Ectodermal cell (in vitro differentiated cells): ENCODE measurements around the gene GRIN2C.

Experiments used
- H3K27ac ChIP-seq: 2 replicates; pipeline ENCODE4 v1.7.0; 2013; ENCODE audit warnings: mild to moderate bottlenecking, low read depth, low read length; ENCODE audit not compliant: insufficient read depth, poor library complexity, severe bottlenecking
- H3K27me3 ChIP-seq: 2 replicates; pipeline ENCODE4 v1.7.0; 2013; ENCODE audit warnings: mild to moderate bottlenecking, low read length; ENCODE audit not compliant: insufficient read depth, control insufficient read depth, poor library complexity, severe bottlenecking
- H3K36me3 ChIP-seq: one replicate; pipeline ENCODE4 v1.7.0; 2013; ENCODE audit warnings: low read length; ENCODE audit not compliant: control insufficient read depth, insufficient read depth
- H3K4me1 ChIP-seq: one replicate; pipeline ENCODE4 v1.7.0; 2013; ENCODE audit warnings: low read length; ENCODE audit not compliant: control insufficient read depth, insufficient read depth
- H3K4me3 ChIP-seq: 2 replicates; pipeline ENCODE4 v1.7.0; 2013; ENCODE audit warnings: low read depth, low read length, control low read depth; ENCODE audit not compliant: insufficient read depth
- H3K9me3 ChIP-seq: 2 replicates; pipeline ENCODE4 v1.7.0; 2013; ENCODE audit warnings: mild to moderate bottlenecking, low read length, moderate library complexity; ENCODE audit not compliant: control insufficient read depth
- WGBS, 2 experiments: methylation state at CpG; one replicate each; pipeline ENCODE4 v1.1.7; 2013; ENCODE audit warnings: missing lambda C conversion rate in 2 of 2; 5-methylcytosine and 5-hydroxymethylcytosine counted together

GRIN2C gene

DNA sequence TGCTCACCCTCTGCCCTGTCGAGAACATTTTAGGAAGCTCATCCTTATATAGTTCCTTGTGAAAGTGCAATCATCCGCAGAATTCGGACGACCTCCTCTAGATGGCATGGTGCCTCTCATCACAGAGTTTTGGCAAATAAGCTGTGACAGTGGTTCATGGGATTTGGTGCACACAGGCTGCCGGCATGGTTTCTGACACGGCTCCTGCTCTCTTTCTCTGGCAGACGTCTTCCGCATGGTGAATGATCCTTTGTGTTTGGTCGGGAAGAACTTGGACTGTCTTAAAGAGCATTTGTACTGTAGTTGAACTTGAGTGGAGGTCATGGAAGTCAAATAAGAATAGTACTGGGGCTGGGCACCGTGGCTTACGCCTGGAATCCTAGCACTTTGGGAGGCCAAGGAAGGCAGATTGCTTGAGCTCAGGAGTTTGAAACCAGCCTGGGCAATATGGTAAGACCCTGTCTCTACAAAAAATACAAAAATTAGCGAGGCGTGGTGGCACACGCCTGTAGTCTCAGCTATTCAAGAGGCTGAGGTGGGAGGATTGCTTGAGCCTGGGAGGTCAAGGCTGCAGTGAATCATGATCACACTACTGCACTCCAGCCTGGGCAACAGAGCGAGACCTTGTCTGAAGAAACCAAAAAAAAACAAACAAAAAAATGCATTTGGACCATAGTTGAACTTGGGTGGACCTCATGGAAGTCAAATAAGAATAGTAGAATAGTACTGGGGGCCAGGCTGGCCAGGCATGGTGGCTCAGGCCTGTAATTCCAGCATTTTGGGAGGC is 48.8 kb downstream of the GRIN2C start:
- Histone ChIP-seq H3K27me3 (no peaks in the 10 kb centered on the region), H3K4me3 (no peak overlapping the region), H3K9me3 (no peaks in the 10 kb centered on the region), H3K27ac (no peak overlapping the region), H3K4me1 (peaks cover 10% of the 10 kb centered on the region), H3K36me3 (no peaks in the 10 kb centered on the region)
- 94% methylated on average over 15 of the region's 15 CpGs for WGBS, 2 experiments

- peaks cover 10% of the 10 kb centered on the region for H3K4me1 ChIP-seq
- no peak overlapping the region for H3K4me3 ChIP-seq
- WGBS, 2 experiments = 91 to 92% methylated on average over 17 of the region's 17 CpGs
- no peak overlapping the region for H3K27ac ChIP-seq
- no peaks in the 10 kb centered on the region for H3K36me3 ChIP-seq
- no peaks in the 10 kb centered on the region for H3K9me3 ChIP-seq
- no peaks in the 10 kb centered on the region for H3K27me3 ChIP-seq
Measured at GRCh38 chr17:74808714-74809430, 50.8 kb downstream of the GRIN2C start.

GRCh38 chr17:74807925-74808324 is 51.8 kb downstream of the GRIN2C start:
- H3K9me3 ChIP-seq = no peaks in the 10 kb centered on the region
- H3K4me3 ChIP-seq = no peak overlapping the region
- H3K36me3 ChIP-seq = no peaks in the 10 kb centered on the region
- H3K4me1 ChIP-seq = peaks cover 6% of the 10 kb centered on the region
- H3K27ac ChIP-seq = no peak overlapping the region
- H3K27me3 ChIP-seq = no peaks in the 10 kb centered on the region
- 93 to 94% methylated on average over 6 of the region's 6 CpGs for WGBS, 2 experiments

DNA sequence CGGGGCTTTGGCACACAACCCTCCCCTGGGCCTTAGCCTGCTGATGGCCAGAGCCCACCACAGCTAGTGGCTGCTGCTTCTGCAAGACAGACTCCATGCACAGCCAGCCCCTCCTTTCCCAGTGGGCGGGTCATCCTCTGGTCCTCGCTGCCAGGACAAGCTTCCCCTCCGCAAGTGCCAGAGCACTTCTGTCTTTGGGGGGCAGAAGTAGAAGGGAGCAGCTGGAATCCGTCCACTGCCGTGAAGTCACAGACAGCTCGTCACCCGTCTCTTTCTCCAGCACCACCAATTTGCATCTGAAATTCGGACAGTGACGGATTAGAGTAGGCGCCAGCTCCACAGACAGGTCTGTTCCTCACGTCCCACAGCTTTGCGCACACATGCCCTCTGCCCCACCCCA is 52.2 kb downstream of the GRIN2C start:
- H3K4me3 ChIP-seq = no peak overlapping the region
- H3K27me3 ChIP-seq = no peaks in the 10 kb centered on the region
- WGBS, 2 experiments = 92 to 94% methylated on average over 13 of the region's 13 CpGs
- H3K36me3 ChIP-seq = no peaks in the 10 kb centered on the region
- peaks cover 2% of the 10 kb centered on the region for H3K4me1 ChIP-seq
- no peaks in the 10 kb centered on the region for H3K9me3 ChIP-seq
- H3K27ac ChIP-seq = no peak overlapping the region

DNA sequence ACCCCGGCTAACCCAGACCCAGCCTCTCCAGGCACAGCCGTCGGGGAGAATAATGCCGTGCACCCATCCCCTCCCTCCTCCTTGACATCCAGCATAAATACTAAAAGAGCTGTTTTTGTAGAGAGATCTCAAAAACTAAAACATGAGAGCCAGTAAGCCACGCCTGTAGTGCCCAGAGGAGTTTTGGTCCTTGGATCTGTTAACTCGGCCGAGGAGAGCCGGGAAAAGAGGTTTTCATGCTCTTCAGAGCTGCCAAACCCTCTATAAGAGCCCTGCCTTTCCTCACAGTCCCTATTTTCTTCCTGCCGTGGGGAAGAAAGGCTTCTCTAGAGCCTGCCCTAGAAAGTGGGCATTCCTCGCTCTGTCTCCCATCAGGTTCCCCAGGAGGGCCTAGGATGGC is 53.4 kb downstream of the GRIN2C start:
- WGBS, 2 experiments = 91 to 92% methylated on average over 10 of the region's 10 CpGs
- Histone ChIP-seq H3K4me3 (no peak overlapping the region), H3K4me1 (no peaks in the 10 kb centered on the region), H3K9me3 (no peaks in the 10 kb centered on the region), H3K27ac (no peak overlapping the region), H3K27me3 (no peaks in the 10 kb centered on the region), H3K36me3 (no peaks in the 10 kb centered on the region)

GRCh38 chr17:74805591-74805991 is 54.1 kb downstream of the GRIN2C start:
- Histone ChIP-seq H3K27me3 (no peaks in the 10 kb centered on the region), H3K9me3 (no peaks in the 10 kb centered on the region), H3K27ac (no peak overlapping the region), H3K4me1 (no peaks in the 10 kb centered on the region), H3K36me3 (no peaks in the 10 kb centered on the region), H3K4me3 (no peak overlapping the region)
- 85 to 86% methylated on average over 15 of the region's 15 CpGs for WGBS, 2 experiments

DNA sequence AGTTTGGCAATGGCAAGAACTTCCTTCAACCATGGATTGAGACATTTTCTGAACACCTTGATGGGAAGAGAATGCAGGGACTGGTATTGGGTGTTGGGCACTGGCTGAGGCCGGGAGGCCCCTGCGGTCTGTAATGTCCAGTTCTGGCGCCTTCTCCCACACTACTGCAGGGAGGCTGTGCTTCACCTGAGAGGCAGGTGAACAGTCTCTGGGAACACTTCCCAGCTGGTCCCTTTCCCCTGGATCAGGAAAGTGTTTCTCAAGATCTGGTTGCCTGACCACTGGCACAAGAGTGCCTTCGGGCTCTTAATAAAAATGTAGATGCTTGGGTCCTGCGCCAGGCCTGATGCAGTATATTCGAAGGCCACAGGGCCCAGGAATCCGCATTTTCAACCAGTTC is 55.0 kb downstream of the GRIN2C start:
- Histone ChIP-seq H3K27ac (no peak overlapping the region), H3K36me3 (no peaks in the 10 kb centered on the region), H3K27me3 (no peaks in the 10 kb centered on the region), H3K9me3 (no peaks in the 10 kb centered on the region), H3K4me3 (no peak overlapping the region), H3K4me1 (no peaks in the 10 kb centered on the region)
- 88 to 90% methylated on average over 7 of the region's 7 CpGs for WGBS, 2 experiments

- no peaks in the 10 kb centered on the region for H3K36me3 ChIP-seq
- no peak overlapping the region for H3K27ac ChIP-seq
- no peaks in the 10 kb centered on the region for H3K9me3 ChIP-seq
- H3K27me3 ChIP-seq = no peaks in the 10 kb centered on the region
- WGBS, 2 experiments = 91 to 95% methylated on average over 5 of the region's 5 CpGs
- H3K4me1 ChIP-seq = no peaks in the 10 kb centered on the region
- H3K4me3 ChIP-seq = no peak overlapping the region
Measured at GRCh38 chr17:74803971-74804370, 55.7 kb downstream of the GRIN2C start.

GRCh38 chr17:74803388-74803930 is 56.2 kb downstream of the GRIN2C start:
- H3K9me3 ChIP-seq = no peaks in the 10 kb centered on the region
- no peaks in the 10 kb centered on the region for H3K27me3 ChIP-seq
- H3K27ac ChIP-seq = no peak overlapping the region
- no peak overlapping the region for H3K4me3 ChIP-seq
- no peaks in the 10 kb centered on the region for H3K4me1 ChIP-seq
- no peaks in the 10 kb centered on the region for H3K36me3 ChIP-seq
- 91 to 93% methylated on average over 11 to 12 of the region's 12 CpGs for WGBS, 2 experiments

DNA sequence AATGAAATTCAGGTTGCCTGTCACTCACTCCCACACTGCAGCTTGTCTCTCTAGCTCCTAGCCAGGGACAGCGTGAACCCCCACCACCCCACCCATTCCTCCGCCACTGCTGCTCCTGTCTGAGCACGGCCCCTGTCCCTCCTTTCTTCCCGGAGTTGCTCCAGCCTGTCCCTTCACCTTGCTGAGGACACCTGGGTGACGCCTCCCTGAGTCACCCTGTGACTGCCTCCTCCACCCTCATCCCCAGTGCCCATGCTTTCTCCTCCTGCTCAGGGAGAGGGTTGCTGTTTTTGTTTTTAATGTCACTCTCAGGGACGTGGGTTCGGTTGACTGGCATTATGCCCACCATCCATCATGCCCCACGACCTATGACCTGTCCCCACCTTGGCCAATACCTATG is 57.8 kb downstream of the GRIN2C start:
- H3K4me1 ChIP-seq = no peaks in the 10 kb centered on the region
- no peaks in the 10 kb centered on the region for H3K27me3 ChIP-seq
- H3K4me3 ChIP-seq = no peak overlapping the region
- H3K9me3 ChIP-seq = no peaks in the 10 kb centered on the region
- peaks cover 2% of the 10 kb centered on the region for H3K36me3 ChIP-seq
- H3K27ac ChIP-seq = no peak overlapping the region
- 82 to 85% methylated on average over 8 of the region's 8 CpGs for WGBS, 2 experiments
